ENCODE data around the gene PBOV1. TPM values are rescaled to one million over a fixed set of nuclear protein-coding genes. Genes with fewer than 3 reads are reported as not detected.

PBOV1 gene
- total and polyA plus RNA-seq, 8 donors: not detected

DNA sequence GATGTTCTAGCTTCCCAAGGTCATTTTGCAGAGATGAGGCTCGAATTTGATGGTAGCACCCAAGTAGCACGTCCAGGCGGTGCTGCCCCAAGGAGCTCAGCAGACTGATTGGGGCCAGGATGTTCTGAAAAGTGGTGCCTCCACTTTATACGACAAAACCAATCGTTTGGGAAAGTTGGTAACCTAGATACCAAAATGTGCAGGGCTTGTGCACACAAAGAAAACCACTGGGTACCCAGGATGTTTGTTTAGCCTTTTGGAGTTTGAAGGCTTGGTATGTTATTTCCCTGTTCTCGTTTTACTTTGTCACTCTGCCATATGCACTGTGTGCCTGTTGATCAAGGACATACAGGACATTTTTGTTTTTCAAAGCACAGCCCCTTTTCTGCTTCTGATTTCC is 40.7 kb upstream of the PBOV1 start:
- 57 to 61% methylated on average over 6 of the region's 6 CpGs for WGBS, 2 donors
- FAIRE-seq: no peak
- Histone ChIP-seq H3K9me3 (no peaks in the 10 kb centered on the region), H3K4me1 (peaks cover 0 to 3% (median 0%) of the 10 kb centered on the region in 3 donors), H3K27me3 (no peaks in the 10 kb centered on the region), H3K4me3 (no peak overlapping the region), H3K36me3 (peaks cover 0 to 16% (median 0%) of the 10 kb centered on the region in 3 donors), H3K27ac (no peak overlapping the region)
- TF ChIP-seq, protein P1, sequence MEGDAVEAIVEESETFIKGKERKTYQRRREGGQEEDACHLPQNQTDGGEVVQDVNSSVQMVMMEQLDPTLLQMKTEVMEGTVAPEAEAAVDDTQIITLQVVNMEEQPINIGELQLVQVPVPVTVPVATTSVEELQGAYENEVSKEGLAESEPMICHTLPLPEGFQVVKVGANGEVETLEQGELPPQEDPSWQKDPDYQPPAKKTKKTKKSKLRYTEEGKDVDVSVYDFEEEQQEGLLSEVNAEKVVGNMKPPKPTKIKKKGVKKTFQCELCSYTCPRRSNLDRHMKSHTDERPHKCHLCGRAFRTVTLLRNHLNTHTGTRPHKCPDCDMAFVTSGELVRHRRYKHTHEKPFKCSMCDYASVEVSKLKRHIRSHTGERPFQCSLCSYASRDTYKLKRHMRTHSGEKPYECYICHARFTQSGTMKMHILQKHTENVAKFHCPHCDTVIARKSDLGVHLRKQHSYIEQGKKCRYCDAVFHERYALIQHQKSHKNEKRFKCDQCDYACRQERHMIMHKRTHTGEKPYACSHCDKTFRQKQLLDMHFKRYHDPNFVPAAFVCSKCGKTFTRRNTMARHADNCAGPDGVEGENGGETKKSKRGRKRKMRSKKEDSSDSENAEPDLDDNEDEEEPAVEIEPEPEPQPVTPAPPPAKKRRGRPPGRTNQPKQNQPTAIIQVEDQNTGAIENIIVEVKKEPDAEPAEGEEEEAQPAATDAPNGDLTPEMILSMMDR (IDR thresholded peaks at IDR 0.05): no peak
- no peak for DNase-seq
- peak; percentile 46 to 75 (median 62) for ATAC-seq
- intact Hi-C loops (cut with DNase I): no loop called here

DNA sequence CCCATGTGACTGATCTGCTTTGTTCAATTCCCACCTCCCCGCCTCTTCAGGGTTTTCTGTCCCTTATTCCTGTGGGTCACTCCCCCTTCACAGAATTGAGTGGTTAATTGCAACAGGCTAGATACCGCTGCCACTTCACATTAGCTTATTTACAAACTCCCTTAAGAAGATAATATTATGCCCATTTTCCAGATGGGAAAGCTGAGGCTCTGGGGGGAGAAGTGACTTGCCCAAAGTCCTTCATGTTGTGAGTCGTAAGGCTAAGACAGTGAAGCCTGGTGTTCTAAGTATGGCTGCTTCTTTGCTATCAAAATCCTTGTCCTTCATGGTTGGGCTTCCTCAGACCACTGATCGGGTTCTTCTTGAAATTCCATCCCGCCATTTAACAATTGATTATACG is 39.9 kb upstream of the PBOV1 start:
- H3K27ac ChIP-seq: no peak overlapping the region
- intact Hi-C loops (cut with DNase I): no loop called here

DNA sequence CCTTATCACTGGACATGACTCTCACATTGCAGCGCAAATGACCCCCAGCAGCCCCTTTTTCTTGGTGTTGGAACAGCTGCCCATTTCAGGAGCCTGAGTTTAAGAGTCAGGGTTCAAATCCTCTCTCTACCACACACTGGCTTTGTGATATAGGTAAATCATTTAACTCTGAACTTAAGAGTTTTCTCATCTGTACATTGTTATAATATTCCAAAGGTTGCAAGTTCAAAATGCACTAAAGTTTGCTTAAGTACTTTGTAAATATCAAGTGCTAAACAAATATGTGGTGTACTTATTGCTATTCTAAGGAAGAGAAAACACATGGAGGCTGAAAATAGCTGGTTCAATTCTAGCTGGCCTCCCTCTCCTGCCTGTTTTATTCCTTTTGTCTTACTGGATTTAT is 39.3 kb upstream of the PBOV1 start:
- TF ChIP-seq, protein P1 (IDR thresholded peaks at IDR 0.05): no peak
- DNase-seq: no peak
- no peak overlapping the region for H3K4me3 ChIP-seq
- H3K4me1 ChIP-seq: peaks cover 0 to 3% (median 0%) of the 10 kb centered on the region in 3 donors
- H3K36me3 ChIP-seq: peaks cover 0 to 13% (median 0%) of the 10 kb centered on the region in 3 donors
- no peaks in the 10 kb centered on the region for H3K27me3 ChIP-seq
- no peaks in the 10 kb centered on the region for H3K9me3 ChIP-seq
- 51 to 65% methylated on average over 1 of the region's 1 CpG for WGBS, 2 donors
- intact Hi-C loops (cut with DNase I): no loop called here
- no peak overlapping the region for H3K27ac ChIP-seq
- no peak for FAIRE-seq
- no peak for ATAC-seq

More for the DNA sequence above, 39.9 kb upstream of the PBOV1 start:
- TF ChIP-seq, protein P1 (IDR thresholded peaks at IDR 0.05): no peak
- FAIRE-seq: no peak
- no peaks in the 10 kb centered on the region for H3K27me3 ChIP-seq
- no peak for ATAC-seq
- no peaks in the 10 kb centered on the region for H3K9me3 ChIP-seq
- H3K4me1 ChIP-seq: peaks cover 0 to 3% (median 0%) of the 10 kb centered on the region in 3 donors
- DNase-seq: no peak
- peaks cover 0 to 18% (median 0%) of the 10 kb centered on the region in 3 donors for H3K36me3 ChIP-seq
- no peak overlapping the region for H3K4me3 ChIP-seq
- WGBS, 2 donors: 93 to 95% methylated on average over 6 of the region's 6 CpGs

DNA sequence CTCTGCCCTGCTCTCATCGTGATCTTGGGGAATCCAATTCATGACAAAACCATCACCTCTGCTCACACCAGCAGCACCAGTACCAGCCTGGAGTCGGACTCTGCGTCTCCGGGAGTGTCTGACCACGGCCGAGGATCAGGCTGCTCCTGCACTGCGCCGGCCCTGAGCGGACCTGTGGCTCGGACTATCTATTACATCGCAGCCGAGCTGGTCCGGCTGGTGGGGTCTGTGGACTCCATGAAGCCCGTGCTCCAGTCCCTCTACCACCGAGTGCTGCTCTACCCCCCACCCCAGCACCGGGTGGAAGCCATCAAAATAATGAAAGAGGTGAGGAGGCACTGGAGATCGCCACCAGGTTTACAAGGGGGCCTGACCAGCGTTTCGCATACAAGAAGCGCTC is 37.2 kb upstream of the PBOV1 start:
- 94 to 96% methylated on average over 20 of the region's 20 CpGs for WGBS, 2 donors
- H3K27ac ChIP-seq: no peak overlapping the region
- no peaks in the 10 kb centered on the region for H3K9me3 ChIP-seq
- no peak for FAIRE-seq
- TF ChIP-seq, protein P1 (IDR thresholded peaks at IDR 0.05): no peak
- DNase-seq: peak in 1 of 6 donors; percentile 62
- ATAC-seq: no peak
- no peak overlapping the region for H3K4me3 ChIP-seq
- intact Hi-C loops (cut with DNase I): no loop called here
- peaks cover 0 to 10% (median 0%) of the 10 kb centered on the region in 3 donors for H3K36me3 ChIP-seq
- H3K4me1 ChIP-seq: peaks cover 1 to 16% (median 9%) of the 10 kb centered on the region in 3 donors
- H3K27me3 ChIP-seq: no peaks in the 10 kb centered on the region

DNA sequence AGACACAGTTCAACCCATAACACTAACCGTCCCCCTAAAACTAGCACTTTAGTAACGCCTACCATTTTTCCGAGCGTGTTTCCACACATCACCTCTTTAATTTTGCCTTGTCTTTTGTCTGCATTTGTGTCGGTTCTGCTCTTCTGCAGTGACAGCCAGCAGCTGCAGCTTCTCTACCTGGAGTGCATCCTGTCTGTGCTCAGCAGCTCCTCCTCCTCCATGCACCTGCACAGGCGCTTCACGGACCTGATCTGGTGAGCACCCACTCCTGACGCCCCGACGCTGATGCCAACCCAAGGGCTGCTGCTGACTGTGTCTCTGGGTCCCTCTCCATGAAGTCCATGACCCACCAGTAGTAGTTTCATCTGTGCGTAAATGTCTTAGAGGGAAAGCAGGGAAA is 35.4 kb upstream of the PBOV1 start:
- DNase-seq (no peak), ATAC-seq (no peak), FAIRE-seq (no peak)
- TF ChIP-seq, protein P1 (IDR thresholded peaks at IDR 0.05): no peak
- Histone ChIP-seq H3K27me3 (no peaks in the 10 kb centered on the region), H3K4me1 (peaks cover 6 to 22% (median 19%) of the 10 kb centered on the region in 3 donors), H3K27ac (no peak overlapping the region), H3K4me3 (no peak overlapping the region), H3K36me3 (peaks cover 0 to 10% (median 0%) of the 10 kb centered on the region in 3 donors), H3K9me3 (no peaks in the 10 kb centered on the region)
- intact Hi-C loops (cut with DNase I): no loop called here
- WGBS, 2 donors: 95 to 96% methylated on average over 11 of the region's 11 CpGs
